ENCODE data around the gene MAN2A2. TPM values are rescaled to one million over a fixed set of nuclear protein-coding genes. Genes with fewer than 3 reads are reported as not detected.
A peak's percentile ranks its signal among the peaks of the same experiment; 100 is the strongest.

MAN2A2 gene
- total RNA-seq, 4 donors from 2014 or later: 51.3 to 91.9 (median 62.2) TPM

GRCh38 chr15:90901175-90902039, 1.7 kb upstream of the MAN2A2 start:
- TF ChIP-seq CTCF (IDR thresholded peaks at IDR 0.05) (no peak), EP300 (IDR thresholded peaks at IDR 0.05) (no peak), POLR2A (IDR thresholded peaks at IDR 0.05) (no peak), POLR2AphosphoS5 (IDR thresholded peaks at IDR 0.05) (no peak)
- Histone ChIP-seq H3K4me3 (peak overlapping the region; percentile 67), H3K9me3 (no peaks in the 10 kb centered on the region), H3K4me1 (peaks cover 18% of the 10 kb centered on the region), H3K27ac (peak overlapping the region; percentile 92), H3K27me3 (no peaks in the 10 kb centered on the region), H3K36me3 (peaks cover 13% of the 10 kb centered on the region)
- WGBS: 63% methylated on average over 14 of the region's 14 CpGs
- no peak for DNase-seq (ENCODE audit: low spot score in 2 of 2)

GRCh38 chr15:90902040-90902839, 862 bp upstream of the MAN2A2 start:
- no peaks in the 10 kb centered on the region for H3K27me3 ChIP-seq
- peaks cover 21% of the 10 kb centered on the region for H3K36me3 ChIP-seq
- WGBS: under 1% methylated on average over 28 of the region's 71 CpGs
- no peaks in the 10 kb centered on the region for H3K9me3 ChIP-seq
- H3K27ac ChIP-seq: peak overlapping the region; percentile 92
- peak overlapping the region; percentile 67 for H3K4me3 ChIP-seq
- peak in 2 of 3 donors; percentile 13 to 52 for TF ChIP-seq POLR2AphosphoS5 (IDR thresholded peaks at IDR 0.05)
- no peak for TF ChIP-seq EP300 (IDR thresholded peaks at IDR 0.05)
- TF ChIP-seq POLR2A (IDR thresholded peaks at IDR 0.05): peak in 1 of 2 donors; percentile 36
- TF ChIP-seq CTCF (IDR thresholded peaks at IDR 0.05): peak; percentile 33 to 67
- peaks cover 18% of the 10 kb centered on the region for H3K4me1 ChIP-seq
- peak; percentile 84 to 87 for DNase-seq (ENCODE audit: low spot score in 2 of 2)

DNA sequence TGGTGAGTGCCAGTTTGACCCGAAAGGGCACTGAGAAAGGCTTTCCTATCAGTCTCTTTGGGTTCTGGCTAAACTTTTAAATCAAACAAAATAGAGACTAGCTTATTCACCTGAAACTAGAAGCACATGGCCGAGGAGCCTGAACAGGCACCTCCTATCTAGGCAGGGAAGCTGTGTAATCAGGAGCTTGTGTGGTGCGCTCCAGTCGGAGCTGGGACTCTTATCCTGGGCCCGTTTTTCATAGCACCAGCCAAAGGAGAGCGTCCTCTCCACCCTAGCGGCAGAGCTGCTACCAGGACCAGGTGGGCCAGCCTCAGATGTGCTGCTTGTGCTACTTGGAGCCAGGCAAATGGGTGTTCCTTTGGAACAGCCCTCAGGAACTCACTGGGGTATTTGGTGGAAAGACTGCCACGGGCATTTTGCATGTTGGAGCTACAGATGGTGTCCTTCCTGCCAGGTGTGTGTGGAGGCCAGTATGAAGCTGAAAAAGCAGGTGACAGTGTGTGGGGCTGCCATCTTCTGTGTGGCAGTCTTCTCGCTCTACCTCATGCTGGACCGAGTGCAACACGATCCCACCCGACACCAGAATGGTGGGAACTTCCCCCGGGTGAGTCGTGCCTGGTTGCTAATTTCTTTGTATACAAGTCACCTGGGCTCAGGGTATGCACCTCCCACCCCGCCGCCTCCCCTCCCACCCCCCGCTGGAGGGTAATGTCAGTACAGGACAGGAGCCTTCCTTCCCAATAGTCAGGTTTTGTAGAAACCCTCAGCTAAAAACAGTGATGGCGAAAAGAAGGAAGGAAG, 833 bp downstream of the MAN2A2 start:
- Histone ChIP-seq H3K36me3 (peaks cover 36% of the 10 kb centered on the region), H3K4me1 (peaks cover 18% of the 10 kb centered on the region), H3K27ac (peak overlapping the region; percentile 92), H3K27me3 (no peaks in the 10 kb centered on the region), H3K4me3 (peak overlapping the region; percentile 67), H3K9me3 (no peaks in the 10 kb centered on the region)
- DNase-seq (ENCODE audit: low spot score in 2 of 2): no peak
- 58% methylated on average over 15 of the region's 18 CpGs for WGBS
- TF ChIP-seq POLR2AphosphoS5 (IDR thresholded peaks at IDR 0.05): no peak
- no peak for TF ChIP-seq POLR2A (IDR thresholded peaks at IDR 0.05)
- TF ChIP-seq CTCF (IDR thresholded peaks at IDR 0.05): no peak
- no peak for TF ChIP-seq EP300 (IDR thresholded peaks at IDR 0.05)

DNA sequence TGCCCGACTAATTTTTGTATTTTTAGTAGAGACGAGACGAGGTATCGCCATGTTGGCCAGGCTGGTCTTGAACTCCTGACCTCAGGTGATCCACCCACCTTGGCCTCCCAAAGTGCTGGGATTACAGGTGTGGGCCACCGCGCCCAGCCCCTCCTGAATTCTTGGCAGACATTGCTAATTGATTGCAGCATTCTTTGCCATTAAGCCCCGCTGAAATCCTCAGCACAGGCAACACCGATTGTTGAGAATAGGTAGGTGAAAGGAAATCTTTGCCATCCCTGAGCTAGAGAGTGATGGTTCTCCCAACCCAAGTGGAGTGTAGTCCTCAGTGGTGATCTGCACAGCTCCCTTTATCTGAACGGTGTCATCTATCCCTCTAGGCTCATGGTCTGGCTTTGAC, 1.6 kb downstream of the MAN2A2 start:
- no peak for TF ChIP-seq CTCF (IDR thresholded peaks at IDR 0.05)
- no peak for TF ChIP-seq POLR2A (IDR thresholded peaks at IDR 0.05)
- TF ChIP-seq POLR2AphosphoS5 (IDR thresholded peaks at IDR 0.05): no peak
- no peak for TF ChIP-seq EP300 (IDR thresholded peaks at IDR 0.05)
- no peak overlapping the region for H3K27ac ChIP-seq
- no peaks in the 10 kb centered on the region for H3K9me3 ChIP-seq
- 98% methylated on average over 9 of the region's 9 CpGs for WGBS
- H3K27me3 ChIP-seq: no peaks in the 10 kb centered on the region
- H3K4me1 ChIP-seq: peaks cover 18% of the 10 kb centered on the region
- no peak for DNase-seq (ENCODE audit: low spot score in 2 of 2)
- H3K4me3 ChIP-seq: no peak overlapping the region
- peaks cover 44% of the 10 kb centered on the region for H3K36me3 ChIP-seq
